MM.1S (cell line): ENCODE measurements around the gene NSF.
"Not testable (repeated sequence)": the region's sequence is repeated elsewhere in the genome, so short reads cannot be mapped to it uniquely, and the experiment has no call there.

Experiments
- EZH2 ChIP-seq: fragments of 300-600 bp; sonication (generic); optimal IDR thresholded peaks from 2 replicates; pipeline ENCODE3; 2017; ENCODE audit warnings: low read depth, mild to moderate bottlenecking, antibody characterized with exemption, low read length, mixed read lengths
- EZH2phosphoT487 ChIP-seq: fragments of 300-600 bp; sonication (generic); IDR thresholded peaks from 2 replicates; pipeline ENCODE4 v1.6.1; 2018; ENCODE audit warnings: antibody characterized with exemption, low read length
- TF ChIP-seq, protein P1 (sequence below): fragments of 300-600 bp; sonication (generic); IDR thresholded peaks from 2 replicates; pipeline ENCODE4 v1.5.1; 2016; ENCODE audit warnings: antibody characterized with exemption, low read length, mixed read lengths

DNA sequence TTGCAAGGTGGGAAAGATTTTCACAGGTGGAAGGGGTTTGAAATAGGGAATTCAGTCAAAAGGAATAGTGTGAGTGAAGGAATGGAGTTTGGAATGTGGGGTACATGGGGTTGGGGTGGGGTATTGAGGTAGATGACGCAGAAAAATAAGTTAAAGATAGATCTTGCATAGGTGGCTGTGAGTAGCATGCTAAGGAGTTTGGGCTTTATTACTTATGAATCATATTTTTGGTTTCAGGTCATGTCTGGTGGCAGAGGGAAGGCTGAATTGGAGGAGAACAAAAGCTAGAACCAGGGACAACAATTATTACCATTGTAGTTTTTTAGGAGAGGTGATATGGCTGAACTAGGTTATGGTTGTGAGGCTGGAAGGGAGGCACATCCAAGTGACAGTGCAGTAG is 23.4 kb downstream of the NSF start:
- TF ChIP-seq, protein P1, sequence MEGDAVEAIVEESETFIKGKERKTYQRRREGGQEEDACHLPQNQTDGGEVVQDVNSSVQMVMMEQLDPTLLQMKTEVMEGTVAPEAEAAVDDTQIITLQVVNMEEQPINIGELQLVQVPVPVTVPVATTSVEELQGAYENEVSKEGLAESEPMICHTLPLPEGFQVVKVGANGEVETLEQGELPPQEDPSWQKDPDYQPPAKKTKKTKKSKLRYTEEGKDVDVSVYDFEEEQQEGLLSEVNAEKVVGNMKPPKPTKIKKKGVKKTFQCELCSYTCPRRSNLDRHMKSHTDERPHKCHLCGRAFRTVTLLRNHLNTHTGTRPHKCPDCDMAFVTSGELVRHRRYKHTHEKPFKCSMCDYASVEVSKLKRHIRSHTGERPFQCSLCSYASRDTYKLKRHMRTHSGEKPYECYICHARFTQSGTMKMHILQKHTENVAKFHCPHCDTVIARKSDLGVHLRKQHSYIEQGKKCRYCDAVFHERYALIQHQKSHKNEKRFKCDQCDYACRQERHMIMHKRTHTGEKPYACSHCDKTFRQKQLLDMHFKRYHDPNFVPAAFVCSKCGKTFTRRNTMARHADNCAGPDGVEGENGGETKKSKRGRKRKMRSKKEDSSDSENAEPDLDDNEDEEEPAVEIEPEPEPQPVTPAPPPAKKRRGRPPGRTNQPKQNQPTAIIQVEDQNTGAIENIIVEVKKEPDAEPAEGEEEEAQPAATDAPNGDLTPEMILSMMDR = not testable (repeated sequence)
- TF ChIP-seq EZH2, EZH2phosphoT487: not testable (repeated sequence)
